ENCODE results near the gene ZNF358.

- no peak for TF ChIP-seq CTCF (IDR thresholded peaks at IDR 0.05; ENCODE audit: insufficient read depth, low read depth, low read length)
- no peak for TF ChIP-seq EZH2 (IDR thresholded peaks at IDR 0.05; ENCODE audit: insufficient read depth, low read length)
Observed at GRCh38 chr19:7556696-7557315, 40.9 kb downstream of the ZNF358 start.
